PC-3 (cell line): Measurements from ENCODE around the gene HIVEP3. TPM values are rescaled to one million over a fixed set of nuclear protein-coding genes. Genes with fewer than 3 reads are reported as not detected.

Experiments used
- ATAC-seq: fragments of 200-7000 bp; cut with Tn5 transposase; 2 replicates; pipeline ENCODE4 v1.9.1; 2020; ENCODE audit warnings: mild to moderate bottlenecking, moderate library complexity
- BruUV-seq: library from RNA; stranded (reverse); fragments of 400-500 nt; replicated peaks from 2 replicates; lab custom pipeline; 2021; lab: Mats Ljungman, UMichigan
- CTCF ChIA-PET: fragments of 300-600 bp; sonication (Branson Sonifier 250); formaldehyde crosslinking; loops from one replicate; lab custom pipeline; 2022; ENCODE audit warnings: antibody characterized with exemption; lab: Charles Lee
- POLR2A ChIA-PET: fragments of 300-600 bp; sonication (Branson Sonifier 250); formaldehyde crosslinking; loops from one replicate; lab custom pipeline; 2022; ENCODE audit warnings: antibody characterized with exemption; ENCODE audit not compliant: unreplicated experiment; lab: Charles Lee
- DNase-seq: peaks from one replicate; pipeline ENCODE4 v3.0.0-alpha.2; 2015
- H2AFZ ChIP-seq: fragments of 300-600 bp; sonication (generic); 2 replicates; pipeline ENCODE4 v1.6.0; 2016; ENCODE audit warnings: antibody characterized with exemption, low read length
- H3F3A ChIP-seq: fragments of 300-600 bp; sonication (generic); one replicate; pipeline ENCODE4 v1.6.0; 2017; ENCODE audit warnings: antibody characterized with exemption, low read length, control low read depth, mild to moderate bottlenecking; ENCODE audit not compliant: unreplicated experiment
- H3K27ac ChIP-seq: fragments of 300-600 bp; sonication (generic); 2 replicates; pipeline ENCODE4 v1.5.1; 2016; ENCODE audit warnings: mild to moderate bottlenecking, low read length
- H3K27me3 ChIP-seq: fragments of 300-600 bp; sonication (generic); 2 replicates; pipeline ENCODE4 v1.6.1; 2016; ENCODE audit warnings: low read length, mixed read lengths
- H3K36me3 ChIP-seq: fragments of 300-600 bp; sonication (generic); 2 replicates; pipeline ENCODE4 v1.6.1; 2016; ENCODE audit warnings: low read depth, mixed run types, low read length, mixed read lengths
- H3K4me1 ChIP-seq: fragments of 300-600 bp; sonication (generic); 2 replicates; pipeline ENCODE4 v1.5.1; 2016; ENCODE audit warnings: low read length; ENCODE audit not compliant: insufficient read depth
- H3K4me2 ChIP-seq: fragments of 300-600 bp; sonication (generic); 2 replicates; pipeline ENCODE4 v1.6.0; 2016; ENCODE audit warnings: low read length
- H3K4me3 ChIP-seq: fragments of 300-600 bp; sonication (generic); 2 replicates; pipeline ENCODE4 v1.5.1; 2016; ENCODE audit warnings: mild to moderate bottlenecking, low read length, mixed read lengths
- H3K79me2 ChIP-seq: fragments of 300-600 bp; sonication (generic); 2 replicates; pipeline ENCODE4 v1.6.1; 2017; ENCODE audit warnings: low read length, mixed read lengths
- H3K9ac ChIP-seq: fragments of 300-600 bp; sonication (generic); 2 replicates; pipeline ENCODE4 v1.6.0; 2016; ENCODE audit warnings: mild to moderate bottlenecking, low read length
- H3K9me2 ChIP-seq: fragments of 300-600 bp; sonication (generic); replicated peaks from 2 replicates; pipeline ENCODE4 v1.6.1; 2016; ENCODE audit warnings: mixed run types, low read length, mixed read lengths
- H3K9me3 ChIP-seq: fragments of 300-600 bp; sonication (generic); 2 replicates; pipeline ENCODE4 v1.6.1; 2016; ENCODE audit warnings: low read length, mixed read lengths
- H4K20me1 ChIP-seq: fragments of 300-600 bp; sonication (generic); 2 replicates; pipeline ENCODE4 v1.6.1; 2016; ENCODE audit warnings: low read length, mixed read lengths
- EZH2 ChIP-seq: fragments of 300-600 bp; sonication (generic); IDR thresholded peaks from one replicate; pipeline ENCODE4 v1.6.1; 2017; ENCODE audit warnings: antibody characterized with exemption, mild to moderate bottlenecking, low read length; ENCODE audit not compliant: unreplicated experiment
- EZH2phosphoT487 ChIP-seq: fragments of 300-600 bp; sonication (generic); IDR thresholded peaks from 2 replicates; pipeline ENCODE4 v1.6.1; 2018; ENCODE audit warnings: mild to moderate bottlenecking, antibody characterized with exemption, low read length, borderline replicate concordance
- intact Hi-C: fragments of 100-400 bp; cut with micrococcal nuclease; formaldehyde crosslinking; loops from 2 replicates; pipeline ENCODE4 v1.9.0; 2023
- total RNA-seq: library from RNA; depleted of rRNA; stranded (reverse); fragments of >200 nt; gene quantifications from 2 replicates; pipeline ENCODE4 v1.2.3, GENCODE V29; 2014
- TF ChIP-seq, protein P1 (sequence below): fragments of 300-600 bp; sonication (generic); conservative IDR thresholded peaks from 2 replicates; pipeline ENCODE4 v1.5.1; 2017; ENCODE audit warnings: antibody characterized with exemption, low read depth, mild to moderate bottlenecking, low read length

Gene HIVEP3
- total RNA-seq, 1 experiment from 2014 or later: 9.8 TPM

- intact Hi-C loops: loop anchor here (2.0 to 5.0 kb wide), 3 partner anchors 54 to 104 kb away; no protein-coding TSS in a partner anchor
- H3K27me3 ChIP-seq: no peaks in the 10 kb centered on the region
- ATAC-seq (peak; percentile 17; the same call in 1 of the 2 replicates), DNase-seq (peak; percentile 77)
- H3K9me3 ChIP-seq: no peaks in the 10 kb centered on the region
- peak overlapping the region; percentile 35 for H3K27ac ChIP-seq
- no peaks in the 10 kb centered on the region for H4K20me1 ChIP-seq
- no peaks in the 10 kb centered on the region for H3K36me3 ChIP-seq
- peaks cover 45% of the 10 kb centered on the region for H3K4me1 ChIP-seq
- CTCF ChIA-PET: interaction anchor here (0.6 kb wide), 1 partner anchor 21 kb away, joined by 4 read pairs; no protein-coding TSS in a partner anchor
- no peaks in the 10 kb centered on the region for H3F3A ChIP-seq
- no TSS peak for BruUV-seq
- no peak overlapping the region for H2AFZ ChIP-seq
- peaks cover 86% of the 10 kb centered on the region for H3K79me2 ChIP-seq
- POLR2A ChIA-PET: no interaction called here
- peak overlapping the region; percentile 88 for H3K4me3 ChIP-seq
- TF ChIP-seq EZH2: no peak
- TF ChIP-seq, protein P1, sequence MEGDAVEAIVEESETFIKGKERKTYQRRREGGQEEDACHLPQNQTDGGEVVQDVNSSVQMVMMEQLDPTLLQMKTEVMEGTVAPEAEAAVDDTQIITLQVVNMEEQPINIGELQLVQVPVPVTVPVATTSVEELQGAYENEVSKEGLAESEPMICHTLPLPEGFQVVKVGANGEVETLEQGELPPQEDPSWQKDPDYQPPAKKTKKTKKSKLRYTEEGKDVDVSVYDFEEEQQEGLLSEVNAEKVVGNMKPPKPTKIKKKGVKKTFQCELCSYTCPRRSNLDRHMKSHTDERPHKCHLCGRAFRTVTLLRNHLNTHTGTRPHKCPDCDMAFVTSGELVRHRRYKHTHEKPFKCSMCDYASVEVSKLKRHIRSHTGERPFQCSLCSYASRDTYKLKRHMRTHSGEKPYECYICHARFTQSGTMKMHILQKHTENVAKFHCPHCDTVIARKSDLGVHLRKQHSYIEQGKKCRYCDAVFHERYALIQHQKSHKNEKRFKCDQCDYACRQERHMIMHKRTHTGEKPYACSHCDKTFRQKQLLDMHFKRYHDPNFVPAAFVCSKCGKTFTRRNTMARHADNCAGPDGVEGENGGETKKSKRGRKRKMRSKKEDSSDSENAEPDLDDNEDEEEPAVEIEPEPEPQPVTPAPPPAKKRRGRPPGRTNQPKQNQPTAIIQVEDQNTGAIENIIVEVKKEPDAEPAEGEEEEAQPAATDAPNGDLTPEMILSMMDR: no peak
- no peak for TF ChIP-seq EZH2phosphoT487
- 0 out of 2 replicates have a peak overlapping the region, but pooled peaks have one; percentile 77 for H3K9ac ChIP-seq
- H3K9me2 ChIP-seq: no peaks in the 10 kb centered on the region
- peak overlapping the region; percentile 98 for H3K4me2 ChIP-seq
Observed at GRCh38 chr1:41915786-41916571, 2.7 kb downstream of the HIVEP3 start.

GRCh38 chr1:41914516-41914915 lies 4.2 kb downstream of the HIVEP3 start:
- ChIA-PET CTCF (no interaction called here), POLR2A (interaction anchor here (0.6 kb wide), 1 partner anchor 418 kb away, joined by 3 read pairs; no protein-coding TSS in a partner anchor)
- H3K4me3 ChIP-seq: no peak overlapping the region
- no peaks in the 10 kb centered on the region for H4K20me1 ChIP-seq
- DNase-seq: no peak
- peaks cover 32% of the 10 kb centered on the region for H3K4me1 ChIP-seq
- H3F3A ChIP-seq: no peaks in the 10 kb centered on the region
- peaks cover 97% of the 10 kb centered on the region for H3K79me2 ChIP-seq
- no peaks in the 10 kb centered on the region for H3K9me3 ChIP-seq
- no TSS peak for BruUV-seq
- no peak overlapping the region for H3K4me2 ChIP-seq
- H3K27ac ChIP-seq: no peak overlapping the region
- H3K36me3 ChIP-seq: no peaks in the 10 kb centered on the region
- intact Hi-C loops: no loop called here
- TF ChIP-seq EZH2 (no peak), EZH2phosphoT487 (no peak)
- TF ChIP-seq, protein P1: no peak
- H2AFZ ChIP-seq: no peak overlapping the region
- no peak for ATAC-seq
- H3K9me2 ChIP-seq: no peaks in the 10 kb centered on the region
- H3K27me3 ChIP-seq: no peaks in the 10 kb centered on the region
- no peak overlapping the region for H3K9ac ChIP-seq

GRCh38 chr1:41913014-41913413 lies 5.7 kb downstream of the HIVEP3 start:
- Histone ChIP-seq H3K4me3 (no peak overlapping the region), H3K9ac (no peak overlapping the region), H2AFZ (no peak overlapping the region), H4K20me1 (no peaks in the 10 kb centered on the region), H3K27ac (no peak overlapping the region), H3K36me3 (no peaks in the 10 kb centered on the region), H3F3A (no peaks in the 10 kb centered on the region), H3K4me1 (peaks cover 25% of the 10 kb centered on the region), H3K9me2 (no peaks in the 10 kb centered on the region), H3K4me2 (no peak overlapping the region), H3K27me3 (no peaks in the 10 kb centered on the region), H3K79me2 (peaks cover 100% of the 10 kb centered on the region), H3K9me3 (no peaks in the 10 kb centered on the region)
- intact Hi-C loops: no loop called here
- DNase-seq (no peak), ATAC-seq (no peak)
- TF ChIP-seq, protein P1: no peak
- no peak for TF ChIP-seq EZH2
- ChIA-PET POLR2A (no interaction called here), CTCF (no interaction called here)
- BruUV-seq: no TSS peak
